Measurements from ENCODE around the gene GNB1L.

Gene GNB1L

GRCh38 chr22:19758896-19759426 lies 95.7 kb downstream of the GNB1L start:
- ChIA-PET CTCF (interaction anchor here (0.8 to 1.8 kb wide), 4 partner anchors 18 to 152 kb away, joined by 4 read pairs; no protein-coding TSS in a partner anchor), POLR2A (no interaction called here)
- no peak for DNase-seq (ENCODE audit: low read depth, low spot score)
- no peak overlapping the region for H3K4me3 ChIP-seq (ENCODE audit: low read depth, low read length)
- no peak for TF ChIP-seq CTCF (IDR thresholded peaks at IDR 0.05; ENCODE audit: insufficient read depth, low read length, missing control alignments)

GRCh38 chr22:19757985-19758895 lies 96.4 kb downstream of the GNB1L start:
- no peak overlapping the region for H3K4me3 ChIP-seq (ENCODE audit: low read depth, low read length)
- TF ChIP-seq CTCF (IDR thresholded peaks at IDR 0.05; ENCODE audit: insufficient read depth, low read length, missing control alignments), result no peak
- CTCF ChIA-PET, result interaction anchor here (1.1 to 2.4 kb wide), 4 partner anchors 17 to 153 kb away, joined by 4 to 16 read pairs (median 4); no protein-coding TSS in a partner anchor
- POLR2A ChIA-PET, result no interaction called here
- DNase-seq (ENCODE audit: low read depth, low spot score), result no peak

GRCh38 chr22:19757140-19757984 lies 97.3 kb downstream of the GNB1L start:
- ChIA-PET CTCF (interaction anchor here (1.1 to 2.4 kb wide), 5 partner anchors 11 to 160 kb away, joined by 3 to 16 read pairs (median 4); no protein-coding TSS in a partner anchor), POLR2A (no interaction called here)
- no peak for TF ChIP-seq CTCF (IDR thresholded peaks at IDR 0.05; ENCODE audit: insufficient read depth, low read length, missing control alignments)
- DNase-seq (ENCODE audit: low read depth, low spot score), result no peak
- H3K4me3 ChIP-seq (ENCODE audit: low read depth, low read length), result no peak overlapping the region

- ChIA-PET POLR2A (no interaction called here), CTCF (interaction anchor here (0.8 to 2.4 kb wide), 7 partner anchors 10 to 161 kb away, joined by 3 to 16 read pairs (median 4); no protein-coding TSS in a partner anchor)
- peak; percentile 52 for TF ChIP-seq CTCF (IDR thresholded peaks at IDR 0.05; ENCODE audit: insufficient read depth, low read length, missing control alignments)
- no peak overlapping the region for H3K4me3 ChIP-seq (ENCODE audit: low read depth, low read length)
- no peak for DNase-seq (ENCODE audit: low read depth, low spot score)
Observed at GRCh38 chr22:19756288-19757128, 98.2 kb downstream of the GNB1L start.

- ChIA-PET POLR2A (no interaction called here), CTCF (interaction anchor here (0.8 to 2.4 kb wide), 5 partner anchors 9 to 160 kb away, joined by 3 to 16 read pairs (median 3); no protein-coding TSS in a partner anchor)
- no peak for TF ChIP-seq CTCF (IDR thresholded peaks at IDR 0.05; ENCODE audit: insufficient read depth, low read length, missing control alignments)
- no peak for DNase-seq (ENCODE audit: low read depth, low spot score)
- no peak overlapping the region for H3K4me3 ChIP-seq (ENCODE audit: low read depth, low read length)
Observed at GRCh38 chr22:19755722-19756287, 98.9 kb downstream of the GNB1L start.
